ENCODE measurements around the gene MCM7. TPM values are rescaled to one million over a fixed set of nuclear protein-coding genes. Genes with fewer than 3 reads are reported as not detected.

MCM7 gene
- total and polyA plus RNA-seq, 2 of the 13 experiments (the other 11 are each of a cell fraction or from before 2014, with no cell fraction given) = 84.5 to 214 TPM

- TF ChIP-seq SMAD1 (CRISPR knock-in tag; IDR thresholded peaks at IDR 0.05; ENCODE audit: borderline replicate concordance, low read depth) = no peak
- 0 out of 2 replicates have a peak, but pooled peaks have one; percentile 30 for TF ChIP-seq ZFX (CRISPR knock-in tag; IDR thresholded peaks at IDR 0.05; ENCODE audit: low read depth)
- TF ChIP-seq KAT8 (CRISPR knock-in tag; IDR thresholded peaks at IDR 0.05) = 0 out of 2 replicates have a peak, but pooled peaks have one; percentile 15
- TF ChIP-seq U2AF1 (optimal IDR thresholded peaks at IDR 0.05; ENCODE audit: low read depth, low read length) = peak; percentile 79
- TF ChIP-seq ZNF225 (CRISPR knock-in tag; IDR thresholded peaks at IDR 0.05) = no peak
- TF ChIP-seq ZMYM2 (CRISPR knock-in tag; IDR thresholded peaks at IDR 0.05) = 0 out of 2 replicates have a peak, but pooled peaks have one; percentile 51
- TF ChIP-seq NR2F1 (CRISPR knock-in tag; IDR thresholded peaks at IDR 0.05) = peak; percentile 44 to 56; a peak in 2 of 4 replicates
- TF ChIP-seq, protein P1, sequence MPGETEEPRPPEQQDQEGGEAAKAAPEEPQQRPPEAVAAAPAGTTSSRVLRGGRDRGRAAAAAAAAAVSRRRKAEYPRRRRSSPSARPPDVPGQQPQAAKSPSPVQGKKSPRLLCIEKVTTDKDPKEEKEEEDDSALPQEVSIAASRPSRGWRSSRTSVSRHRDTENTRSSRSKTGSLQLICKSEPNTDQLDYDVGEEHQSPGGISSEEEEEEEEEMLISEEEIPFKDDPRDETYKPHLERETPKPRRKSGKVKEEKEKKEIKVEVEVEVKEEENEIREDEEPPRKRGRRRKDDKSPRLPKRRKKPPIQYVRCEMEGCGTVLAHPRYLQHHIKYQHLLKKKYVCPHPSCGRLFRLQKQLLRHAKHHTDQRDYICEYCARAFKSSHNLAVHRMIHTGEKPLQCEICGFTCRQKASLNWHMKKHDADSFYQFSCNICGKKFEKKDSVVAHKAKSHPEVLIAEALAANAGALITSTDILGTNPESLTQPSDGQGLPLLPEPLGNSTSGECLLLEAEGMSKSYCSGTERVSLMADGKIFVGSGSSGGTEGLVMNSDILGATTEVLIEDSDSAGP (CRISPR knock-in tag; IDR thresholded peaks at IDR 0.05; ENCODE audit: borderline replicate concordance) = peak; percentile 62; the same call in 1 of the 2 replicates
- peak; percentile 37; the same call in 1 of the 2 replicates for TF ChIP-seq MYC (CRISPR knock-in tag; IDR thresholded peaks at IDR 0.05; ENCODE audit: borderline replicate concordance)
- no peak for TF ChIP-seq ZNF550 (CRISPR knock-in tag; IDR thresholded peaks at IDR 0.05; ENCODE audit: borderline replicate concordance)
- no peak for TF ChIP-seq ZBTB38 (CRISPR knock-in tag; IDR thresholded peaks at IDR 0.05)
- TF ChIP-seq PHF8 (CRISPR knock-in tag; IDR thresholded peaks at IDR 0.05) = 0 out of 2 replicates have a peak, but pooled peaks have one; percentile 16
- TF ChIP-seq BRF2 (CRISPR knock-in tag; IDR thresholded peaks at IDR 0.05) = no peak
- TF ChIP-seq, protein P2, sequence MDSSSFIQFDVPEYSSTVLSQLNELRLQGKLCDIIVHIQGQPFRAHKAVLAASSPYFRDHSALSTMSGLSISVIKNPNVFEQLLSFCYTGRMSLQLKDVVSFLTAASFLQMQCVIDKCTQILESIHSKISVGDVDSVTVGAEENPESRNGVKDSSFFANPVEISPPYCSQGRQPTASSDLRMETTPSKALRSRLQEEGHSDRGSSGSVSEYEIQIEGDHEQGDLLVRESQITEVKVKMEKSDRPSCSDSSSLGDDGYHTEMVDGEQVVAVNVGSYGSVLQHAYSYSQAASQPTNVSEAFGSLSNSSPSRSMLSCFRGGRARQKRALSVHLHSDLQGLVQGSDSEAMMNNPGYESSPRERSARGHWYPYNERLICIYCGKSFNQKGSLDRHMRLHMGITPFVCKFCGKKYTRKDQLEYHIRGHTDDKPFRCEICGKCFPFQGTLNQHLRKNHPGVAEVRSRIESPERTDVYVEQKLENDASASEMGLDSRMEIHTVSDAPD (CRISPR knock-in tag; IDR thresholded peaks at IDR 0.05) = 0 out of 2 replicates have a peak, but pooled peaks have one; percentile 31
- TF ChIP-seq XRCC5 (optimal IDR thresholded peaks at IDR 0.05; ENCODE audit: low read length) = peak; percentile 59
- peak; percentile 81 for TF ChIP-seq RAD21 (CRISPR knock-in tag; IDR thresholded peaks at IDR 0.05)
- TF ChIP-seq, protein P3, sequence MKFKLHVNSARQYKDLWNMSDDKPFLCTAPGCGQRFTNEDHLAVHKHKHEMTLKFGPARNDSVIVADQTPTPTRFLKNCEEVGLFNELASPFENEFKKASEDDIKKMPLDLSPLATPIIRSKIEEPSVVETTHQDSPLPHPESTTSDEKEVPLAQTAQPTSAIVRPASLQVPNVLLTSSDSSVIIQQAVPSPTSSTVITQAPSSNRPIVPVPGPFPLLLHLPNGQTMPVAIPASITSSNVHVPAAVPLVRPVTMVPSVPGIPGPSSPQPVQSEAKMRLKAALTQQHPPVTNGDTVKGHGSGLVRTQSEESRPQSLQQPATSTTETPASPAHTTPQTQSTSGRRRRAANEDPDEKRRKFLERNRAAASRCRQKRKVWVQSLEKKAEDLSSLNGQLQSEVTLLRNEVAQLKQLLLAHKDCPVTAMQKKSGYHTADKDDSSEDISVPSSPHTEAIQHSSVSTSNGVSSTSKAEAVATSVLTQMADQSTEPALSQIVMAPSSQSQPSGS (CRISPR knock-in tag; IDR thresholded peaks at IDR 0.05) = 0 out of 2 replicates have a peak, but pooled peaks have one; percentile 6
- peak; percentile 82 for TF ChIP-seq ZMYM3 (CRISPR knock-in tag; IDR thresholded peaks at IDR 0.05)
- 0 out of 2 replicates have a peak, but pooled peaks have one; percentile 15 for TF ChIP-seq IRF2 (CRISPR knock-in tag; IDR thresholded peaks at IDR 0.05)
Measured at GRCh38 chr7:100130608-100131453, 29.6 kb upstream of the MCM7 start (continued).

Data from HepG2 (cell line).